ENCODE measurements around the gene FASN. TPM values are rescaled to one million over a fixed set of nuclear protein-coding genes. Genes with fewer than 3 reads are reported as not detected.

Gene FASN
- total and polyA plus RNA-seq, 2 of the 13 experiments (the other 11 are each of a cell fraction or from before 2014, with no cell fraction given): 51.7 to 101 TPM

GRCh38 chr17:82037092-82037888, 60.7 kb downstream of the FASN start, which contains the start of gene DCXR (continued):
- peak; percentile 48; the same call in 1 of the 2 replicates for TF ChIP-seq DZIP1 (CRISPR knock-in tag; IDR thresholded peaks at IDR 0.05)
- peak; percentile 92; the same call in 1 of the 2 replicates for TF ChIP-seq ZSCAN9 (CRISPR knock-in tag; IDR thresholded peaks at IDR 0.05; ENCODE audit: borderline replicate concordance)
- no peak for TF ChIP-seq HMG20A (CRISPR knock-in tag; IDR thresholded peaks at IDR 0.05; ENCODE audit: borderline replicate concordance)
- peak; percentile 12; the same call in 1 of the 2 replicates for TF ChIP-seq NCOA2 (CRISPR knock-in tag; IDR thresholded peaks at IDR 0.05)
- TF ChIP-seq ZNF496 (CRISPR knock-in tag; IDR thresholded peaks at IDR 0.05; ENCODE audit: insufficient replicate concordance): no peak
- no peak for TF ChIP-seq ZNF484 (CRISPR knock-in tag; IDR thresholded peaks at IDR 0.05; ENCODE audit: borderline replicate concordance, low read depth)
- no peak for TF ChIP-seq MIER3 (CRISPR knock-in tag; IDR thresholded peaks at IDR 0.05; ENCODE audit: borderline replicate concordance)
- TF ChIP-seq ZNF296 (CRISPR knock-in tag; conservative IDR thresholded peaks at IDR 0.05): peak; percentile 86; the same call in 1 of the 2 replicates
- peak; percentile 70 for TF ChIP-seq CBX1 (IDR thresholded peaks at IDR 0.05; ENCODE audit: low read depth)
- TF ChIP-seq TMF1 (CRISPR knock-in tag; IDR thresholded peaks at IDR 0.05; ENCODE audit: low read depth): peak; percentile 25; the same call in 1 of the 2 replicates
- peak; percentile 56 for TF ChIP-seq FOSL2 (CRISPR knock-in tag; IDR thresholded peaks at IDR 0.05)
- no peak; the same call in none of the 2 replicates for TF ChIP-seq HNF1B (CRISPR knock-in tag; IDR thresholded peaks at IDR 0.05)
- no peak; the same call in 1 of the 2 replicates for TF ChIP-seq ZNF225 (CRISPR knock-in tag; IDR thresholded peaks at IDR 0.05)
- no peak for TF ChIP-seq ZNF740 (CRISPR knock-in tag; IDR thresholded peaks at IDR 0.05)
- TF ChIP-seq MBD4 (IDR thresholded peaks at IDR 0.05; ENCODE audit: borderline replicate concordance, low read length): no peak
- no peak for TF ChIP-seq ZFP36 (IDR thresholded peaks at IDR 0.05; ENCODE audit: borderline replicate concordance, low read depth, low read length, partially characterized antibody)
- no peak for TF ChIP-seq POLR2AphosphoS2 (IDR thresholded peaks at IDR 0.05; ENCODE audit: low read depth, low read length)
- TF ChIP-seq DNMT3B (CRISPR knock-in tag; conservative IDR thresholded peaks at IDR 0.05): no peak
- TF ChIP-seq GMEB1 (CRISPR knock-in tag; IDR thresholded peaks at IDR 0.05; ENCODE audit: borderline replicate concordance): peak; percentile 77
- no peak for TF ChIP-seq ZNF264 (CRISPR knock-in tag; IDR thresholded peaks at IDR 0.05)
- no peak; the same call in 1 of the 2 replicates for TF ChIP-seq FOXP4 (CRISPR knock-in tag; IDR thresholded peaks at IDR 0.05)

All from HepG2 (cell line).